IPS-15b (cell line): Measurements from ENCODE around the gene C16orf87.
"Not testable (repeated sequence)": the region's sequence is repeated elsewhere in the genome, so short reads cannot be mapped to it uniquely, and the experiment has no call there.

Experiments
- H3K27me3 ChIP-seq: one replicate; pipeline ENCODE4 v1.6.1; 2013; ENCODE audit warnings: low read length; ENCODE audit not compliant: control insufficient read depth, insufficient read depth
- H3K36me3 ChIP-seq: one replicate; pipeline ENCODE4 v1.6.1; 2013; ENCODE audit warnings: low read length; ENCODE audit not compliant: control insufficient read depth, insufficient read depth
- H3K4me1 ChIP-seq: one replicate; pipeline ENCODE4 v1.6.1; 2013; ENCODE audit warnings: mild to moderate bottlenecking, low read length; ENCODE audit not compliant: control insufficient read depth, insufficient read depth
- H3K4me3 ChIP-seq: one replicate; pipeline ENCODE4 v1.5.1; 2013; ENCODE audit warnings: low read depth, low read length
- H3K9ac ChIP-seq: one replicate; pipeline ENCODE4 v1.6.1; 2013; ENCODE audit warnings: low read depth, mild to moderate bottlenecking, low read length
- H3K9me3 ChIP-seq: one replicate; pipeline ENCODE4 v1.6.1; 2013; ENCODE audit warnings: mild to moderate bottlenecking, low read length; ENCODE audit not compliant: control insufficient read depth, insufficient read depth

C16orf87 gene, protein sequence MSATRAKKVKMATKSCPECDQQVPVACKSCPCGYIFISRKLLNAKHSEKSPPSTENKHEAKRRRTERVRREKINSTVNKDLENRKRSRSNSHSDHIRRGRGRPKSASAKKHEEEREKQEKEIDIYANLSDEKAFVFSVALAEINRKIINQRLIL

DNA sequence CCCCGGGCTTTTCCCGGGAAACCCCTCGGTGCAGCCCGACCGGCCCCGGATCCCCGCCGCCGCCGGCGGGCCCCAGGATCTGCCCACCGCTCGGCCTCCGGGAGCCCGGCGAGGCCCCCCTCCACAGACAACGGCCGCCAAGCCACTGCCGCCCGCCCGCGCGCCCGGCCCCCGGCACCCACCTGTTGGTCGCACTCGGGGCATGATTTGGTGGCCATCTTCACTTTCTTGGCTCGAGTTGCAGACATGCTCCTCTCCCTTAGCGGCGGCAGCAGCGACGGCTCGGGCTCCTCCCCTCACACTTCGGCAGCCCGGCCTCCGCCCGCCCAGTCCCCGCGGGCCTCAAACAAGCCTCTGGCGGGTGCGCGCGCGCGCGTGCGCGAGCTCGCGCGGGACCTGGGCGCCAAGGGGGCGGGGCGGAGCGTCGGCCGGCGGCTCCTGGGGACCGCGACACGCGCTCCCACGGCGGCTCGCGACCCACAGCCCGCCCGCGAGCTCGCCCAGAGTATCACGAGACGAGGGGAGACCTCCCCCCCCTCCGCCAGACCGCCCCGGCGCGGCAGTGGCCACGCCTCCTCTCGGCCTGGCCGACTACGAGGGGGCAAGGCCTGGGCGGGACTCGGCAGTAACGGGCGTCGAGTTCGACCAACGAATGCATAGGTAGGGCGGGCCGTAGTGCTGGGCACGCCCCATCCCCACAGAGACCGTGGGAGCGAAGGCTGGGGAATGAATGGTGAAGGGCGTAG, at the start of gene C16orf87:
TSS of gene C16orf87 (minus strand) at position 279 of the 746 bp plus-strand sequence. CDS start at position 248, 31 bp downstream.
- no peaks in the 10 kb centered on the region for H3K9me3 ChIP-seq
- H3K4me3 ChIP-seq: peak within 1 kb of the TSS; percentile 63
- no peaks in the 10 kb centered on the region for H3K27me3 ChIP-seq
- peak within 1 kb of the TSS; percentile 32 for H3K9ac ChIP-seq
- H3K4me1 ChIP-seq: peaks cover 8% of the 10 kb centered on the region
- H3K36me3 ChIP-seq: no peaks in the 10 kb centered on the region

DNA sequence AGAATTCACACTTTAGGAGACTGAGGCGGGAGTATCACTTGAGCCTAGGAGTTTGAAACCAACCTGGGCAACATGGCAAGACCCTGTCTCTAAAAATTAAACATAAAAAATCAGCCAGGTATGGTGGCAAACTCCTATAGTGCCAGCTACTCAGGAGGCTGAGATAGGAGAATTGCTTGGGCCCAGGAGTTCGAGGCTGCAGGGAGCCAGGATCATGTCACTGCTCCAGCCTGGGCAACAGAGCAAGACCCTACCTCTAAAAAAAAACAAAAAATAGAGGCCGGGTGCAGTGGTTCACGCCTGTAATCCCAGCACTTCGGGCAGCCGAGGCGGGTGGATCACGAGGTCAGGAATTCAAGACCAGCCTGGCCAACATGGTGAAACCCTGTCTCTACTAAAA, 44.3 kb upstream of the C16orf87 start:
- Histone ChIP-seq H3K9me3 (no peaks in the 10 kb centered on the region), H3K4me1 (peaks cover 2% of the 10 kb centered on the region), H3K36me3 (no peaks in the 10 kb centered on the region), H3K27me3 (no peaks in the 10 kb centered on the region), H3K4me3 (no peak overlapping the region), H3K9ac (no peak overlapping the region)

DNA sequence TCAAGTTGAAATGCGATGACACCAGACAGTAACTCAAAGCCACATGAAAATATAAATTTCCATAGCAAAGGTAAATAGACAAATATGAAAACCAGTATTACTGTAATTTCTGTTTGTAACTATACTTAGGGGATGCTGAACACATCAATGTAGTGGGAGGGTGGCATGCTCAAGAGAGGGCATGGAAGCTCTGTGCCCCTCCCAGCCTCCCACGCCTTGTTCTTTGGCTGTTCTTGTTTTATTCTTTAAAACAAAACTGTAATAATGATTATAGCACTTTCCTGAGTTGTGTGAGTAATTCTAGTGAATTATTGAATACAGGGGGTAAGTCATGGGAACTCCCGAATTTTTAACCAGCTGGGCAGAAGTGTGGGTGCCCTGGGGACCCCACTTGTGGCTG, 42.2 kb upstream of the C16orf87 start:
- Histone ChIP-seq H3K9ac (no peak overlapping the region), H3K4me1 (peaks cover 2% of the 10 kb centered on the region), H3K27me3 (no peaks in the 10 kb centered on the region), H3K9me3 (no peaks in the 10 kb centered on the region), H3K4me3 (no peak overlapping the region), H3K36me3 (no peaks in the 10 kb centered on the region)

DNA sequence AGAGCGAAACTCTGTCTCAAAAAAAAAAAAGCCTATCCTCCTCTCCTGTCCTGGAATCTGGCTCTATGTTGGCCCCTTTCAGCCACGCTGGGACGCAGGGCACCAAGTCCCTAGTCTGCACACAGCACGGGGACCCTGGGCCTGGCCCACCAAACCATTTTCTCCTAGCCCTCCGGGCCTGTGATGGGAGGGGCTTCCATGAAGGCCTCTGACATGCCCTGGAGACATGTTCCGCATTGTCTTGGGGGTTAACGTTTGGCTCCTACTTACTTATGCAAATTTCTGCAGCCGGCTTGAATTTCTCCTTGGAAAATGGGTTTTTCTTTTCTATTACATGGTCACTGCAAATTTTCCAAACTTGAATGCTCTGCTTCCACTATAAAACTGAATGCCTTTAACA, 40.6 kb upstream of the C16orf87 start:
- H3K36me3 ChIP-seq: no peaks in the 10 kb centered on the region
- H3K9ac ChIP-seq: no peak overlapping the region
- no peaks in the 10 kb centered on the region for H3K9me3 ChIP-seq
- H3K27me3 ChIP-seq: no peaks in the 10 kb centered on the region
- H3K4me3 ChIP-seq: no peak overlapping the region
- peaks cover 2% of the 10 kb centered on the region for H3K4me1 ChIP-seq

DNA sequence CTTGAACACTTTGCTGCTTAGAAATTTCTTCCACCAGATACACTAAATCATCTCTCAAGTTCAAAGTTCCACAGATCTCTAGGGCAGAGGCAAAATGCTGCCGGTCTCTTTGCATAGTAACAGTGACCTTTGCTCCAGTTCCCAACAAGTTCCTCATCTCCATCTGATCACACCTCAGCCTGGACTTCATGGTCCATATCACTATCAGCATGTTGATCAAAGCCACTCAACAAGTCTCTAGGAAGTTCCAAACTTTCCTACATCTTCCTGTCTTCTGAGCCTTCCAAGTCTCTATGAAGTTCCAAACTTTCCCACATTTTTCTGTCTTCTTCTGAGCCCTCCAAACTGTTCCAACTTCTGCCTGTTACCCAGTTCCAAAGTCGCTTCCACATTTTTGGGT, 37.9 kb upstream of the C16orf87 start:
- H3K27me3 ChIP-seq, H3K4me3 ChIP-seq, H3K9ac ChIP-seq, H3K9me3 ChIP-seq, H3K4me1 ChIP-seq, H3K36me3 ChIP-seq: not testable (repeated sequence)

DNA sequence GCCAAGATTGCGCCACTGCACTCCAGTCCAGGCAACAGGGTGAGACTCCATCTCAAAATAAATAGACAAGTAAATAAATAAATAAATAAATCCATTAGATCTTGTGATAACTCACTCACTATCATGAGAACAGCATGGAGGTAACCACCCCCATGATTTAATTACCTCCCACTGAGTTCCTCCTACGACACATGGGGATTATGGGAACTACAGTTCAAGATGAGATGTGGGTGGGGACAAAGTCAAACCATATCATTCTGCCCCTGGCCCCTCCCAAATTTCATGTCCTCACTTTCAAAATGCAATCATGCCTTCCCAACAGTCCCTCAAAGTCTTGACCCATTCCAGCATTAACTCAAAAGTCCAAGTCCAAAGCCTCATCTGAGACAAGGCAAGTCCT, 36.5 kb upstream of the C16orf87 start:
- not testable (repeated sequence) for H3K4me3 ChIP-seq, H3K4me1 ChIP-seq, H3K9me3 ChIP-seq, H3K27me3 ChIP-seq, H3K9ac ChIP-seq, H3K36me3 ChIP-seq

DNA sequence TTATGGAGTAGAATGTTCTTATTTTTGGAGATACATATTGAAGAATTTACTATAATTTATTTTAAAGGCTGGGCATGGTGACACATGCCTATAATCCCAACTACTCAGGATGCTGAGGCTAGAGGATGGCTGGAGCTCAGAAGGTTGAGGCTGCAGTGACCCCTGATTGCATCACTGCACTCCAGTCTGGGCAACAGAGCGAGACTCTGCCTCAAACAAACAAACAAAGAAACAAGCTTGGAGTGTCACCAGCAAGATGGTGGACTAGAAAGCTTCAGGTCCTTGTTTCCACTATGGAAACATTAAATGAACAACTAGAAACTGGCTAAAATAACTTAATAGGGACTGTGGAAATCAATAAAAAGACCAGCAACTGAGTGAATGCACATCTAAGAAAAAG, 35.3 kb upstream of the C16orf87 start:
- Histone ChIP-seq H3K9ac (no peak overlapping the region), H3K9me3 (no peaks in the 10 kb centered on the region), H3K4me3 (no peak overlapping the region), H3K4me1 (no peaks in the 10 kb centered on the region), H3K36me3 (no peaks in the 10 kb centered on the region), H3K27me3 (no peaks in the 10 kb centered on the region)

DNA sequence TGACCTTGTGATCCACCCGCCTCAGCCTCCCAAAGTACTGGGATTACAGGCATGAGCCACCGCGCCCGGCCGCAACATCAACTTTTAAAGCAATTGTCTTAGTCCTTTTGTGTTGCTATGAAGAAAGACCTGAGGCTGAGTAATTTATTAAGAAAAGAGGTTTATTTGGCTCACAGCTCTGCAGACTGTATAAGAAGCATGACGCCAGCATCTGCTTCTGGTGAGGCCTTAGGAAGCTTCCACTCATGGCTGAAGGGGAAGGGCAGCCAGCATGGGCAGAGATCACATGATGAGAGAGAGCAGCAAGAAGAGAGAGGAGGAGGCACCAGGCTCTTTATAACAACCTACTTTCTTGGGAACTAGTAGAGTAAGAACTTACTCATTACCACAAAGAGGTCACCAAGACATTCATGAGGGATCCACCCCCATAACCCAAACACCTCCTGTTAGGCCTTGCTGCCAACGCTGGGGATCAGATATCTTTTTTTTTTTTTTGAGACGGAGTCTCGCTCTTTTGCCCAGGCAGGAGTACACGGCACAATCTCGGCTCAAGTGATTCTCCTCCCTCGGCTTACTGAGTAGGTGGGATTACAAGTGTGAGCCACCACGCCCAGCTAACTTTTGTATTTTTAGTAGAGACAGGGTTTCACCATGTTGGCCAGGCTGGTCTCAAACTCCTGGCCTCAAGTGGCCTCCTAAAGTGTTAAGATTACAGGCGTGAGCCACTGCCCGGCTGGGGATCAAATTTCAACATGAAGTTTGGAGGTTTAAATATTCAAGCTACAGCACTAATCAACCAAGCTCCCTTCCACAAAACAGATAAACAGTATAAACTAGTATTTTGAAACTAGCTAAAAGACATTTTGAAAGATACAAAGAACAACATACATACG, 31.8 kb upstream of the C16orf87 start:
- Histone ChIP-seq H3K36me3 (no peaks in the 10 kb centered on the region), H3K4me3 (no peak overlapping the region), H3K9me3 (no peaks in the 10 kb centered on the region), H3K4me1 (no peaks in the 10 kb centered on the region), H3K9ac (no peak overlapping the region), H3K27me3 (no peaks in the 10 kb centered on the region)

DNA sequence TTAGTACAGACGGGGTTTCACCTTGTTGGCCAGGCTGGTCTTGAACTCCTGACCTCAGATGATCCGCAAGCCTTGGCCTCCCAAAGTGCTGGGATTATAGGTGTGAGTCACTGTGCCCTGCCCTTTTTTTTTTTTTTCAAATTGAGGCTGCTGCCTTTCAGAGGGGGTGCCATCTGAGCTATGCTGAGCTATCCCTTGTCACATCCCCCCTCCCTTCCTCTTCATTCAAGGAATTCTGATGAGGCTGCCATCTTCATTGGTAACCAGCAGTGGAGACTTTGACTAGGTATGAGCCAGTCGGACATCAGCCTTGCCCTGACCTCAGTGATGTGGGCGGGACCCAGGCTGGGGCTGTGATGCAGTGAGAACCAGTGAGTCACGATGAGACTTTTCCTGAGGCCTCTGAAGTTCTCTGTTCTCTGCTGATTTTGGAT, 28.8 kb upstream of the C16orf87 start:
- no peak overlapping the region for H3K9ac ChIP-seq
- H3K36me3 ChIP-seq: no peaks in the 10 kb centered on the region
- no peaks in the 10 kb centered on the region for H3K9me3 ChIP-seq
- H3K4me3 ChIP-seq: no peak overlapping the region
- no peaks in the 10 kb centered on the region for H3K27me3 ChIP-seq
- no peaks in the 10 kb centered on the region for H3K4me1 ChIP-seq

DNA sequence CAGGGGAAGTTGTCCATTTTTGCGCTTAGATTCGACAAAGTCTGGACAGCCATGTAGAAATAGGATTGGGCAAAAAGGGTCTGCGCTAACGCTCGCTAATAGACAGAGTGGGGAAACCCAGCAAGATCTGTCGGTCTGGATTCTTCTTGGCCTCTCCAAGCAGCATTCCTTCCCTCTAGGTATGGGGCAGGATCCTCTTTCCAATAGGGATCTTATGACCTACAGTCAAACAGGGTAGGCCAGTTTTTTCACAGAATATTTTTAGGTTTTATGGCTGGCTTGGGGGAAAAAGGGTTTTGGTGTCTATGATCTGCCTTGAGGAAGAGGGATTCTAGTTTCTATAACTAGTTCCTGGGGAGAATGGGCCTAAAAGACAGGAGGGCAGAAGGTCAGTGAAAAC, 27.2 kb upstream of the C16orf87 start:
- Histone ChIP-seq H3K9me3 (no peaks in the 10 kb centered on the region), H3K27me3 (no peaks in the 10 kb centered on the region), H3K9ac (no peak overlapping the region), H3K4me3 (no peak overlapping the region), H3K36me3 (no peaks in the 10 kb centered on the region), H3K4me1 (no peaks in the 10 kb centered on the region)

DNA sequence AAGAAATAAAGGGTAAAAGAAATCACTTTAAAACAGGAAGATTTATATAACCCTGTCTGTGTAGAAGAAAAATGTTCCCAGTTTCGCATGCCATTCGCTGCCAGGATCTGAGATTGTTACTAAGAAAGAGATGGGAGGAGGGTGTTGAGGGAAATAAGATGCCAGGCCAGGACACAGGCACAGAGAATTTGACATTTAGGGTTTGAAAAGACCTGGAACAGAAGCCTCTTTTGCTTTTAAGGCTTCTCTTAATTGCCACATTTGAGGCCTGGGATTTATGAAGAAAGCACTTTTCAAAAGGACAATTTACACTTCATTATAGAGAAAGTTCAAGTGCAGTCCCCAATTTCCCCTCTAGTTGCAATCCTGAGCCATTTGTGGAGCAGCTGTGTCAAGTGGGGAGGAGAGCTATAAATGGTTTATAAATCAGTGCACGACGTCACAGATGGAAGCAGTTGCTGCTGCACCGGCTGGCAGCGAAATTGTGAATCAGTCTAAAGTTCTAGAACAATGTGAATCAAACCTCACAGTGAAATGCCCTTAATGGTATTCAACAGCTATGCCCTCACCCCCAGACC, 26.5 kb upstream of the C16orf87 start:
- Histone ChIP-seq H3K4me1 (no peaks in the 10 kb centered on the region), H3K9ac (no peak overlapping the region), H3K9me3 (no peaks in the 10 kb centered on the region), H3K4me3 (no peak overlapping the region), H3K36me3 (no peaks in the 10 kb centered on the region), H3K27me3 (no peaks in the 10 kb centered on the region)
